ES-I3 (cell line): ENCODE measurements around the gene MYO7A.

Experiments used
- H3K36me3 ChIP-seq: 2 replicates; pipeline ENCODE4 v1.6.1; 2013; ENCODE audit warnings: mild to moderate bottlenecking, low read length, control low read depth, moderate library complexity; ENCODE audit not compliant: insufficient read depth
- H3K4me1 ChIP-seq: 2 replicates; pipeline ENCODE4 v1.6.1; 2013; ENCODE audit warnings: mild to moderate bottlenecking, control low read depth, low read length; ENCODE audit not compliant: insufficient read depth
- H3K9ac ChIP-seq: 2 replicates; pipeline ENCODE4 v1.6.1; 2013; ENCODE audit warnings: low read depth, mild to moderate bottlenecking, low read length, moderate library complexity
- H3K9me3 ChIP-seq: 2 replicates; pipeline ENCODE4 v1.6.1; 2013; ENCODE audit warnings: mild to moderate bottlenecking, low read length, moderate library complexity; ENCODE audit not compliant: control insufficient read depth, insufficient read depth

Gene MYO7A

GRCh38 chr11:77175021-77175842 lies 47.2 kb downstream of the MYO7A start:
- H3K4me1 ChIP-seq: peaks cover 51% of the 10 kb centered on the region
- no peaks in the 10 kb centered on the region for H3K9me3 ChIP-seq
- H3K9ac ChIP-seq: no peak overlapping the region
- no peaks in the 10 kb centered on the region for H3K36me3 ChIP-seq

GRCh38 chr11:77175869-77176539 lies 48.0 kb downstream of the MYO7A start:
- H3K4me1 ChIP-seq: peaks cover 43% of the 10 kb centered on the region
- H3K9ac ChIP-seq: no peak overlapping the region
- H3K36me3 ChIP-seq: no peaks in the 10 kb centered on the region

DNA sequence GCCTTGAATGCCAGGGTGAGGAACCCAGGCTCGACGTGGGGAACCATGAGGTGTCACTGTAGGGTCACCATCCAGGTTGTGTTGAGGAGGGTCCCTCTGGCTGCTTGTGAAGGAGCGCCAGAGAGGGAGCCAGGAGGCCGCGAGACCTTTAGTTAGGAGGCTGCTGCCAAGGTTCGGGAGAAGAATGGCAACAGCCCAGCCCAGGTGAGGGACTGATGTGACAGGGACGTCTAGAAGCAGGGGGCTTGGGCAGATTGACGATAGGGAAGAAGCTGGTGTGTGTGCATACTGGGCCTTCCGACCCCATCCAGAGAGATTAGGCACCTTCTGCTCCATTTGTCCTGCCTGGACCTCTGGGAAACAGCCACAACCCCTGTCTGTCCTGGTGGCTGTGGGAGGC lies 49.0 kb downstream of the MYO7A start:
- Histone ChIP-seq H3K4me1 (peaks cover 35% of the 10 kb centered on the region), H3K9me3 (no peaks in the 10 kb centered on the region), H3K36me3 (no peaks in the 10 kb centered on the region), H3K9ac (no peak overlapping the region)

More at GRCh38 chr11:77175869-77176539, 48.0 kb downstream of the MYO7A start:
- H3K9me3 ChIP-seq: no peaks in the 10 kb centered on the region

DNA sequence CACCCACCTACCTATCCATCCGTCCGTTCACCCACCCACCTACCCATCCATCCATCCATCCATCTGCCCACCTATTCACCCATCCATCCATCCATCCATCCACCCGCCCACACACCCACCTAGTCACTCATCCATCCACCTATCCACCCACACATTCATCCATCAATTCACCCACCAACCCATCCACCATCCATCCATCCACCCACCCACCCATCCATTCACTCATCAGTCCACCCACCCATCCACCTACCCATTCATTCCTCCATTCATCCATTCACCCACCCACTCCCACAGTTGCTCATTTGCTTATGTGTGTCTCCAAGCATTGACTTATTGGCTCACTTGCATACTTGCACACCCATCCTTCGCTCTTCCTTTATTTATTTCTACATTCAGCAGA lies 50.1 kb downstream of the MYO7A start:
- Histone ChIP-seq H3K36me3 (no peaks in the 10 kb centered on the region), H3K4me1 (peaks cover 26% of the 10 kb centered on the region), H3K9ac (no peak overlapping the region), H3K9me3 (no peaks in the 10 kb centered on the region)

DNA sequence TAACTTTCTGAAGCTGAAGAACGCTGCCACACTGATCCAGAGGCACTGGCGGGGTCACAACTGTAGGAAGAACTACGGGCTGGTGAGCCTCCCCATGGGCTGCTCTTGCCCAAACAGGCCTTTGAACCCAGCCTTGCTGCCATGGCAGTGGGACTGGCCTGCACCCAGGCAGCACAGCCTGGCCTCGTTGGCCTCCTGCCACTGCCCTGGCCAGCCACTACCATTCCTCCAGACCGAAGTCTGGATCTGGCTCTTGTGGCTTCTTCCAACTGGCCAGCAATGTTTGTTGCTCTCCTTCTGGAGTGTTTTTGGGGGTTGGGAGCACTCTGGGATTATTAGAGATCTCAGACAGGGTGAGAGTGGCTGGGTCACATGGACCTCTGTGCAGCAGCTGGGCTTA lies 51.0 kb downstream of the MYO7A start:
- Histone ChIP-seq H3K9ac (no peak overlapping the region), H3K36me3 (no peaks in the 10 kb centered on the region), H3K9me3 (no peaks in the 10 kb centered on the region), H3K4me1 (peaks cover 20% of the 10 kb centered on the region)

GRCh38 chr11:77179681-77180080 lies 51.6 kb downstream of the MYO7A start:
- Histone ChIP-seq H3K36me3 (no peaks in the 10 kb centered on the region), H3K4me1 (peaks cover 14% of the 10 kb centered on the region), H3K9ac (no peak overlapping the region), H3K9me3 (no peaks in the 10 kb centered on the region)

DNA sequence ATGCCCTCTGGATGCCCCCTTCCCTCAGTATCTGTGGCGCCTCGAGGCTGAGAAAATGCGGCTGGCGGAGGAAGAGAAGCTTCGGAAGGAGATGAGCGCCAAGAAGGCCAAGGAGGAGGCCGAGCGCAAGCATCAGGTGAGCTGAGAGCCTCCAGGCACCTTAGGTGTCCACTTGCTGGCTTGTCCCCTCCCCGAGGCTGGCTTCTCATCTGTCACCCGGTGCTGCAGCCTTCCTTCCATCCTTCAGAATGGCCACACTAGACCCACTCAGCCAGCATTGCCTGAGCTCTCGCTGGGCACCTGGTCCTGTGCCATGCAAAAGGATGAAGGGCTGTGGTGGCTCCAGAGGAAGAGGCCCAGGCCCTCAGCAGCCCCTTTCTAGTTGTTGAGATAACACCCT lies 52.3 kb downstream of the MYO7A start:
- H3K9ac ChIP-seq: no peak overlapping the region
- peaks cover 10% of the 10 kb centered on the region for H3K4me1 ChIP-seq
- H3K36me3 ChIP-seq: no peaks in the 10 kb centered on the region

DNA sequence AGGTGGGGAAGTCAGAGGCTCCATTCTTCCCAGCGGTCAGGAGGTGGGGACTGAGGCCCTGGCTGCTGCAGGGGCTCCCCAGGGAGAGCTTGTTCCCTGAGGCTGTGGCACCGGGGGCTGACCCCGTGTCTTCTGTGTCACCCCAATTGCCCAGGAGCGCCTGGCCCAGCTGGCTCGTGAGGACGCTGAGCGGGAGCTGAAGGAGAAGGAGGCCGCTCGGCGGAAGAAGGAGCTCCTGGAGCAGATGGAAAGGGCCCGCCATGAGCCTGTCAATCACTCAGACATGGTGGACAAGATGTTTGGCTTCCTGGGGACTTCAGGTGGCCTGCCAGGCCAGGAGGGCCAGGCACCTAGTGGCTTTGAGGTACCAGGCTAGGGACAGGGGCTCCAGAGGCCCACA lies 53.2 kb downstream of the MYO7A start:
- H3K4me1 ChIP-seq: peaks cover 3% of the 10 kb centered on the region; the same call in 1 of the 2 replicates
- no peaks in the 10 kb centered on the region for H3K9me3 ChIP-seq
- no peak overlapping the region for H3K9ac ChIP-seq
- H3K36me3 ChIP-seq: no peaks in the 10 kb centered on the region

More for the DNA sequence above, 52.3 kb downstream of the MYO7A start:
- no peaks in the 10 kb centered on the region for H3K9me3 ChIP-seq

DNA sequence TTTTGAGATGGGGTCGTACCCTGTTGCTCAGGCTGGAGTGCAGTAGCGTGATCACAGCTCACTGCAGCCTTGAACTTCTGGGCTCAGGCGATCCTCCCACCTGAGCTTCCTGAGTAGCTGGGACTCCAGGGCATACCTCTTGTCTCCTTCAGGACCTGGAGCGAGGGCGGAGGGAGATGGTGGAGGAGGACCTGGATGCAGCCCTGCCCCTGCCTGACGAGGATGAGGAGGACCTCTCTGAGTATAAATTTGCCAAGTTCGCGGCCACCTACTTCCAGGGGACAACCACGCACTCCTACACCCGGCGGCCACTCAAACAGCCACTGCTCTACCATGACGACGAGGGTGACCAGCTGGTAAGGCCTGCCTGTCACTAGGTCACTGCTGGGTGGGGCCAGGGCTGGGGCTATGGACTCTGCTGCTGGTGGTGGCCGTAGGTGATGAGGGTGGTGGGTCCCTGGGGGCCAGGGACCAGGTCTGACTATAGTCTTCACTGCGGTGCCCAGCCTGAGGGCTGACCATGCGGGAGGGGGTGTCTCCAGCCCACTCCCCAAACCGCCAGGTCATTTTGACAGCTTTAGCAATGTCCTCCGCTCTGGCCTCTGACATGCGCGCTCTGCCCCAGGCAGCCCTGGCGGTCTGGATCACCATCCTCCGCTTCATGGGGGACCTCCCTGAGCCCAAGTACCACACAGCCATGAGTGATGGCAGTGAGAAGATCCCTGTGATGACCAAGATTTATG lies 53.9 kb downstream of the MYO7A start:
- Histone ChIP-seq H3K36me3 (no peaks in the 10 kb centered on the region), H3K4me1 (no peaks in the 10 kb centered on the region), H3K9ac (no peak overlapping the region)

DNA sequence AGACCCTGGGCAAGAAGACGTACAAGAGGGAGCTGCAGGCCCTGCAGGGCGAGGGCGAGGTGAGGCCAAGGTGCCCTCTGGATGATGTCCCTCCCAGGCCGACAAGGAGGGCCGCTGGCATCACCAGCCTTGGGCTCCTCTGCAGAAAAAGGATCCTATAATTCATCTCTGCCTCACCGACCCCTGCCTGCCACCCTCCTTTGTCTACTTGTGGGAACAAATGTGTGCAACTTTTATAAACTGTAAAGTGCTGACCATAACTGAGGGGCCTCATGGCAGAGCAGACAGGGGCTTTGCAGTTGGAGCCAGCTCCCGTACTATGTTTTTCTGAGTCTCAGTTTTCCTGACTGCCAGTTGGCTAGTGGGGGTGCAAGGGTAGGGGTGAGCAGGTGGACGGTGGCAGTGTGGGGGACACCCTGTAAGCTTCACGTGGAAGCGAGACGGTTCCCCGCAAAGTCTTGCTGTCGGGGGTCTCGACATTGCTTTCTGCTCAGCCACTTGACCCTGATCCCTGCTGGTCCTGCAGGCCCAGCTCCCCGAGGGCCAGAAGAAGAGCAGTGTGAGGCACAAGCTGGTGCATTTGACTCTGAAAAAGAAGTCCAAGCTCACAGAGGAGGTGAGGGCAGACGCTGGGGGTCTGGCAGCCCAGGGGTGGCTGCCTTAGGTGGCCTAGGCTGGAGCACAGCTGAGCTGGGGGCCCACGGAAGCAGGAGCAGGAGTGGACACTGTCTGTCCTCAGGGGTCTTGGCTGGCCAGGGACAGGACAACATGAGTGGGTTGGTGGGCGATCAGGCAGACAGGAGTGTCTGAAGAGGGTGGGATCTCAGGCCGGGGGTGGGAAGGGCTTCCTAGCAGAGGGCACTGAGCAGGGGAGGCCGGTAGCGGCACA lies 54.7 kb downstream of the MYO7A start:
- H3K4me1 ChIP-seq: no peaks in the 10 kb centered on the region
- no peaks in the 10 kb centered on the region for H3K9me3 ChIP-seq
- H3K36me3 ChIP-seq: no peaks in the 10 kb centered on the region
- no peak overlapping the region for H3K9ac ChIP-seq

More for the DNA sequence above, 53.9 kb downstream of the MYO7A start:
- no peaks in the 10 kb centered on the region for H3K9me3 ChIP-seq

DNA sequence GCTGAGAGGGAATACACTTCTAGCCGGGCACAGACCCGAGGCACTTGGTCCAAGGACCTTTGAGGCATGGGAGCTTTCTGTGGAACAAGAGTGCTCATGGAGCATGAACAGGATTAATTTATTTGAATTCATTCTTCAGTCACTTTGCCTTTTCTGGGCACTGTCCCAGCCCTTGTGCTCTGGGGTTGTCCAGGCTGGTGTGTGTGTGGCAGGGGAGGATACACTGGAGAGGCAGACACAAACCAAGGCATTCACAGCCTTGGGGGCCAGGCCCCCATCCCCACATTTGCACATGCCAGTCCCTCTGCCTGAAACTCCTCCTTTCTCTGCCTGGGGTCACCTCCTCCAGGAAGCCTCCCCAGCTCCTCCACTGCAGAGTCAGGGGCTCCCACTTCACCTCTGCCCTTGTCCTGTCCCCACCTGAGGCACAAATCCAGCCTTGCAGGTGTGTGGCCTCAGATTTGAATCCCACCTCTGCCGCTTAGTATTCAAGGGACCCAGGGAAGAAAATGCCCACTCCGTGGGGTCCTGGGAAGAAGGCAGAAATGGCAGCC lies 55.5 kb downstream of the MYO7A start:
- Histone ChIP-seq H3K4me1 (no peaks in the 10 kb centered on the region), H3K36me3 (no peaks in the 10 kb centered on the region), H3K9ac (no peak overlapping the region), H3K9me3 (no peaks in the 10 kb centered on the region)

DNA sequence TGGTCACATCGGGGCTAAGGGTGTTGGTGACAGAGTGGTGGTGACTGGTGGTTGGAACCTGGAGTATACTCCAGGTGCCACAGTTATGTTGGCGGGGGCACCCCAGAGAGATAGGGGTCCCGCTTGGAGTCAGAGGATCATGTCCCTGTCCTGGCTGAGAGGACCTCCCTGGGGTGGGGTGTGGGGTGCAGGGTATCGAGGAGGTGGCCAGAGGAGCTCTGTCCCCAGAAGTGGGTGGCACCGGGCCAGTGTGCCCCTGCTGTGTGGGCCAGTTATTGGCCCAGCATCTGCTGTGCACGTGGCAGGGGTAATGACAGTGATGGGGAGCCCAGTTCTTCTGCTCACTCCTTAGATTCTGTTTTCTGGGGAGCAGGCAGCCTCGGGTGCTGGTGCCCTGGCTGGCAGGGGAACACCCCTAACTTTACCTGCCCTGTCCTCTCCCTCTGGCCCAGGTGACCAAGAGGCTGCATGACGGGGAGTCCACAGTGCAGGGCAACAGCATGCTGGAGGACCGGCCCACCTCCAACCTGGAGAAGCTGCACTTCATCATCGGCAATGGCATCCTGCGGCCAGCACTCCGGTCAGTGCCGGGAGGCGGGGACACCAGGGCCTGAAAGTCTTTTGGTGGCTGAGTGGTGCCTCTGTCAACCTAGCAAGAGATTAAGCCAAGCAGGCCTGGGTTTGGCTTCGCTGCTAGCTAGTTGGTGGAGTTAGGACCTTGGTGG lies 56.3 kb downstream of the MYO7A start:
- no peaks in the 10 kb centered on the region for H3K9me3 ChIP-seq

DNA sequence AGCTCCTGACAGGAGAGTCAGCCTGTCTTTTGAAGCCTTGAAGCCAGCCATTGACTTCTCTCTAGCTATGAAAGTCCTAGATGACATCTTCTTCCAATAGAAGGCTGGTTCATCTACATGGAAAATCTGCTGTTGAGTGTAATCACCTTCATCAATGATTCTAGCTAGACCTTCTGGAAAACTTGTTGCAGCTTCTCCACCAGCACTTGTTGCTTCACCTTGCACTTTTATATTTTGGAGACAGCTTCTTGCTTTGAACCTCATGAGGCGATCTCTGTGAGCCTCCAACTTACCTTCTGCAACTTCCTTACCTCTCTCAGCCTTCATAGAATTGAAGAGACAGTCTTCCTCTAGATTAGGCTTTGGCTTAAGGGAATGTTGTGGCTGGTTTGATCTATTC lies 58.3 kb downstream of the MYO7A start:
- no peaks in the 10 kb centered on the region for H3K36me3 ChIP-seq
- H3K4me1 ChIP-seq: 0 out of 2 replicates have a peak, but pooled peaks cover 4% of the 10 kb centered on the region
- no peak overlapping the region for H3K9ac ChIP-seq
- no peaks in the 10 kb centered on the region for H3K9me3 ChIP-seq

More for the DNA sequence above, 56.3 kb downstream of the MYO7A start:
- Histone ChIP-seq H3K4me1 (0 out of 2 replicates have a peak, but pooled peaks cover 4% of the 10 kb centered on the region), H3K36me3 (no peaks in the 10 kb centered on the region), H3K9ac (no peak overlapping the region)
